GM10248 (cell line): Measurements from ENCODE around the gene DDX56.

Experiments used
- CTCF ChIA-PET: fragments of 300-600 bp; sonication (Branson Sonifier 250); formaldehyde crosslinking; extraction: SDS; loops from one replicate; lab custom pipeline; 2021; ENCODE audit warnings: antibody characterized with exemption; lab: Yijun Ruan, JAX
- POLR2A ChIA-PET: fragments of 350-650 bp; sonication (Branson Sonifier 250); formaldehyde crosslinking; extraction: SDS; loops from one replicate; lab custom pipeline; 2020; ENCODE audit warnings: antibody characterized with exemption; lab: Yijun Ruan, JAX
- DNase-seq: peaks from one replicate; pipeline ENCODE4 v3.0.0; 2012; ENCODE audit errors: extremely low spot score
- CTCF ChIP-seq: IDR thresholded peaks from 2 replicates; pipeline ENCODE4 v1.5.1; 2012; ENCODE audit warnings: mild to moderate bottlenecking, low read depth; ENCODE audit errors: extremely low read depth, missing control alignments, control extremely low read depth

Gene DDX56

DNA sequence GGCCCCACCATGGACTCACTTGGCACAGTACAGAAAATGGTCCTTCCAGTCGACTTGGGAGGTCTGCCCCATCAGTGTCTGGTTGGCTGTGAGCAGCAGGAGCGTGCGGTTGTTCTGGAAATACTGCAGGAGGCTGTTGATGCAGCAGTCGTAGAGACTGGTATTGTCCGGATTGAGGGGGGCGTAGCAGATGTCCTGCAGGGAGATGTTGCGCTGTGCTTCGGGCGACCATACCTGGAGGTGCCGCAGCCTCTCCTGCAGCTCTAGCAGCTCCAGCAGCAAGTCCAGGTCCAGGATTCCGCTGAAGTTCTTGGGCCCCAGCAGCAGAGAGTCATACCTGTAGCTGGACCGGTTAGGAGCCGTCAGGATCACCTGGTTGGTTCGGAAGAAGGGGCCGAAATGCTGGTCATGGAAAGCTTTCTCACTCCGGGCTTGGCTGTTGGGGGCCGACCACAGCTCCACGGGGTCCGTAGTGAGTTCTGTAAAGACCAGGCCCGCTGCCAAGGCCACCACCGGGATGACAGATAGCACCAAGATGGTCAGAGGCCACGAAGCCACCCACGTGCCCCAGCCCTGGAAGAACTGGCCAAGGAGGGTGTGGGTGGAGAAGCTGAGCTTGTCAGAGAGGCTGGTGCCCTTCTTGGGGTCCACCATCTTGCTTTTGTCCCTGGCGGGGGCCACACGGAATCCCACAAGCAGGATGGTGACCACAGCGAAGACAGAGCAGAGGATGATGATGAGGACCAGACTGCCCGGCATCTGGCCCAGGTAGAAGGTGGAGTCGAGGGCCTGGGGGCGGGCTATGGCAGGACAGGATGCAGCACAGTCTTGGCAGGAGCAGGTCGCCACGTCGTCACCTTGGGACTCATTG lies 34.7 kb downstream of the DDX56 start:
- ChIA-PET CTCF (interaction anchor here (1.1 to 8.2 kb wide), 5 partner anchors 6 to 347 kb away, joined by 3 to 53 read pairs (median 5); partner anchors contain the start of gene PURB), POLR2A (no interaction called here)

GRCh38 chr7:44538093-44538797 lies 35.5 kb downstream of the DDX56 start:
- ChIA-PET POLR2A (no interaction called here), CTCF (interaction anchor here (1.1 to 8.2 kb wide), 5 partner anchors 7 to 347 kb away, joined by 3 to 53 read pairs (median 5); partner anchors contain the start of gene PURB)
- no peak for TF ChIP-seq CTCF
- peak; percentile 11 for DNase-seq

More for the DNA sequence above, 34.7 kb downstream of the DDX56 start:
- peak; percentile 10 for DNase-seq
- TF ChIP-seq CTCF = no peak

DNA sequence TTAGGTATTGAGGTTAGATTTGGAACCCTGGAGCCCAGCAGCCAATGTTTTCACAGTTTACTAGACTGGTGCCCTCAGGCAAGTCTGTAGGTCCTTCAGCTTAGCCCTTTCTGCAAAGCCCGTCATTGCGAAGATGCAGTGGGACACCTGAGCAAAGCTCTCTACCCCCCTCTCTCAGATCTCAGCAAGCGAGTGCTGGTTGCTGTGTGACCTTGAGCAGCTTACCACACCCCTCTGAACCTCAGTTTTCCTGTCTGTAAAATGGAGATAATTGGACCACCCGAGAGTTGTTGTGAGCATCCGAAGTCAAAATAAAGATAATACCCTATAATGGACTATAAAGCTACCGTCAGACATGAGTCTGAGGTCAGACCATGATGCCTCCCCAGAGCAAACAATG lies 36.3 kb downstream of the DDX56 start:
- ChIA-PET CTCF (interaction anchor here (1.0 to 8.2 kb wide), 4 partner anchors 8 to 348 kb away, joined by 3 to 53 read pairs (median 16); partner anchors contain the start of gene PURB), POLR2A (no interaction called here)
- peak; percentile 4 for DNase-seq
- no peak for TF ChIP-seq CTCF

GRCh38 chr7:44536090-44536489 lies 37.6 kb downstream of the DDX56 start:
- DNase-seq = peak; percentile 8
- ChIA-PET CTCF (interaction anchor here (1.5 to 8.2 kb wide), 6 partner anchors 9 to 295 kb away, joined by 4 to 53 read pairs (median 20); no protein-coding TSS in a partner anchor), POLR2A (no interaction called here)
- no peak for TF ChIP-seq CTCF

GRCh38 chr7:44535348-44536064 lies 38.2 kb downstream of the DDX56 start:
- no peak for TF ChIP-seq CTCF
- POLR2A ChIA-PET = no interaction called here
- DNase-seq = peak; percentile 8
- CTCF ChIA-PET = interaction anchor here (1.0 to 8.2 kb wide), 21 partner anchors 10 to 294 kb away, joined by 3 to 53 read pairs (median 6); no protein-coding TSS in a partner anchor
